Loucy (cell line): Measurements from ENCODE around the gene RNMT.

Experiments used
- EZH2phosphoT487 ChIP-seq: fragments of 200-600 bp; IDR thresholded peaks from 2 replicates; pipeline ENCODE4 v1.6.1; 2018; ENCODE audit warnings: antibody characterized with exemption, mild to moderate bottlenecking, moderate library complexity, borderline replicate concordance
- TF ChIP-seq, protein P1 (sequence below): fragments of 200-600 bp; sonication (generic); conservative IDR thresholded peaks from 2 replicates; pipeline ENCODE4 v1.5.1; 2014; ENCODE audit warnings: mild to moderate bottlenecking, antibody characterized with exemption, low read length

DNA sequence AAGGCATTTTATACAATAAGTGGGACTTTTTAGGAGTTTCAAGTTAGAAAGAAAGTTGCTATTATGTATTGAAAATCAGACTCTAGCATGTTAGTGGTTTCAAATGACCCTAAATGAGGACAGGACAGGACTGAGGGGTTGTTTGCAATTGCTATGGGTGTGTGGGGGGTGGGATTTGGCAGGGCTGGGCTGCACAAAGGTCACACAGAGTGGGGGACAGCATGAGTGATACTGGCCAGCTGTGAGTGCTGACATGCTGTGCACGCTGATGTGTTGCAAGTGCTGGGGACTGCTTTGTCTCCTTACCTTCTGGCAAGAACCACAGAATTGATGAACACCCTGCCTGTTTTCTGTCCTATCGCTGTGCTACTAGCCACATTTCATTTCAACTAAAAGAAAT lies 29.8 kb downstream of the RNMT start:
- TF ChIP-seq, protein P1, sequence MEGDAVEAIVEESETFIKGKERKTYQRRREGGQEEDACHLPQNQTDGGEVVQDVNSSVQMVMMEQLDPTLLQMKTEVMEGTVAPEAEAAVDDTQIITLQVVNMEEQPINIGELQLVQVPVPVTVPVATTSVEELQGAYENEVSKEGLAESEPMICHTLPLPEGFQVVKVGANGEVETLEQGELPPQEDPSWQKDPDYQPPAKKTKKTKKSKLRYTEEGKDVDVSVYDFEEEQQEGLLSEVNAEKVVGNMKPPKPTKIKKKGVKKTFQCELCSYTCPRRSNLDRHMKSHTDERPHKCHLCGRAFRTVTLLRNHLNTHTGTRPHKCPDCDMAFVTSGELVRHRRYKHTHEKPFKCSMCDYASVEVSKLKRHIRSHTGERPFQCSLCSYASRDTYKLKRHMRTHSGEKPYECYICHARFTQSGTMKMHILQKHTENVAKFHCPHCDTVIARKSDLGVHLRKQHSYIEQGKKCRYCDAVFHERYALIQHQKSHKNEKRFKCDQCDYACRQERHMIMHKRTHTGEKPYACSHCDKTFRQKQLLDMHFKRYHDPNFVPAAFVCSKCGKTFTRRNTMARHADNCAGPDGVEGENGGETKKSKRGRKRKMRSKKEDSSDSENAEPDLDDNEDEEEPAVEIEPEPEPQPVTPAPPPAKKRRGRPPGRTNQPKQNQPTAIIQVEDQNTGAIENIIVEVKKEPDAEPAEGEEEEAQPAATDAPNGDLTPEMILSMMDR = no peak
- TF ChIP-seq EZH2phosphoT487 = no peak
